Progenitor cell of endocrine pancreas (in vitro differentiated cells): ENCODE measurements around the gene TNRC6B. TPM values are rescaled to one million over a fixed set of nuclear protein-coding genes. Genes with fewer than 3 reads are reported as not detected.
A peak's percentile ranks its signal among the peaks of the same experiment; 100 is the strongest.

Source experiments
- DNase-seq: peaks from one replicate; pipeline ENCODE4 v3.0.0; 2021; ENCODE audit warnings: low spot score; ENCODE audit not compliant: unreplicated experiment
- H3K27ac Mint-ChIP-seq: 2 replicates; pipeline ENCODE4 v1.8.0; 2021; ENCODE audit warnings: mild to moderate bottlenecking, moderate library complexity, mixed read lengths
- H3K27me3 Mint-ChIP-seq: 2 replicates; pipeline ENCODE4 v1.8.0; 2021; ENCODE audit warnings: mixed read lengths
- H3K36me3 Mint-ChIP-seq: 2 replicates; pipeline ENCODE4 v1.8.0; 2022; ENCODE audit warnings: mixed read lengths; ENCODE audit not compliant: insufficient read depth
- H3K4me1 Mint-ChIP-seq: 2 replicates; pipeline ENCODE4 v1.8.0; 2021; ENCODE audit warnings: low read depth, mixed read lengths
- H3K4me3 Mint-ChIP-seq: 2 replicates; pipeline ENCODE4 v1.8.0; 2021; ENCODE audit warnings: low read depth, mild to moderate bottlenecking, moderate library complexity, mixed read lengths
- H3K9me3 Mint-ChIP-seq: 2 replicates; pipeline ENCODE4 v1.8.0; 2021; ENCODE audit warnings: low read depth, mixed read lengths
- CTCF ChIP-seq: fragments of 200-600 bp; sonication (generic); IDR thresholded peaks from one replicate; pipeline ENCODE4 v1.5.0; 2021; ENCODE audit warnings: antibody characterized with exemption, mild to moderate bottlenecking; ENCODE audit not compliant: unreplicated experiment
- total RNA-seq: library from RNA; stranded (reverse); gene quantifications from 2 replicates; pipeline ENCODE4 v1.2.1, GENCODE V29; 2021

Gene TNRC6B
- total RNA-seq, 1 donor from 2014 or later = 73.2 TPM

DNA sequence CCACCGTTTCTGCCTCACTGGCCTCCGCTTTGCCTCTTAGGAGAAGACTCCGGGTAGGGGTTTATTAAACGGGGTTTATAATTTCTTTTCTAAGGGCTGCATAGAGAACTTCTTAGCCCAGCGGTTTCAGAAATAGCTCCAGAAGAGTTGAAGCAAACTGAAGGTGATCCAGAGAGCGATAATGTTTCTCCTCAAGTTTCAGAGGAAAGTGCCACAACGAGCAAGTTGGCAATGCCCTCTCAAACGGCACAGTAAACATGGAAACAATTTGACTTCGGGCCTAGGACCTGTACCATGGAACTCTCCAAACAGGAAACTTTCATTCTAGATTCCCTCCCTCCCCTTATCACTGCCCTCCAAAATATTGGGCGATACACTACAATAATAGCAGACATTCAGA is 169.6 kb downstream of the TNRC6B start:
- Mint-ChIP-seq H3K4me3 (peak overlapping the region; percentile 99), H3K36me3 (peaks cover 3% of the 10 kb centered on the region), H3K27ac (peak overlapping the region; percentile 99), H3K9me3 (no peaks in the 10 kb centered on the region), H3K4me1 (peaks cover 13% of the 10 kb centered on the region), H3K27me3 (no peaks in the 10 kb centered on the region)
- no peak for DNase-seq
- TF ChIP-seq CTCF = no peak

- peak overlapping the region; percentile 99 for H3K4me3 Mint-ChIP-seq
- peaks cover 4% of the 10 kb centered on the region for H3K36me3 Mint-ChIP-seq
- H3K9me3 Mint-ChIP-seq = no peaks in the 10 kb centered on the region
- DNase-seq = no peak
- peak; percentile 65 for TF ChIP-seq CTCF
- H3K27me3 Mint-ChIP-seq = no peaks in the 10 kb centered on the region
- peak overlapping the region; percentile 84 for H3K27ac Mint-ChIP-seq
- peaks cover 13% of the 10 kb centered on the region for H3K4me1 Mint-ChIP-seq
These were observed 170.4 kb downstream of the TNRC6B start for GRCh38 chr22:40348025-40348658.

- DNase-seq = no peak
- H3K27ac Mint-ChIP-seq = no peak overlapping the region
- TF ChIP-seq CTCF = no peak
- H3K36me3 Mint-ChIP-seq = peaks cover 15% of the 10 kb centered on the region
- peaks cover 3% of the 10 kb centered on the region for H3K4me1 Mint-ChIP-seq
- no peak overlapping the region for H3K4me3 Mint-ChIP-seq
- H3K27me3 Mint-ChIP-seq = no peaks in the 10 kb centered on the region
- no peaks in the 10 kb centered on the region for H3K9me3 Mint-ChIP-seq
These were observed 175.0 kb downstream of the TNRC6B start for GRCh38 chr22:40352763-40353162.

DNA sequence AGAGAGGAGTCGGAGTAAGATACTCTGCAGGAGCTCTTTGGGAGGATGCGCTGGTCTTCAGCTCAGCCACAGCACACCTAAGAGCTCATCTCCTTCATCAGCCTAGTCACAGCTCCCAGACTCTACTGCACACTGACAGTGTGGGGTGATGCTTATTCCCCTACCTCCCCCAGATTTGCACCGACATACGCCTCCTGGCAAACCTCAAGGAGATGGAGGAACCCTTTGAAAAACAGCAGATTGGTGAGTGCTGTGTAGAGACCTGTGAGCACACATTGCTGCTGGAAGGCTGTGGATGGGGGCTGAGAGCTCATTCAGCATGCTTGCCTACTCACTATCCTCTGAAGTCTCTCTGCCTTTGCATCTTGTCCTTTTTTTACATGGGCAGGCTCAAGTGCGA is 183.4 kb downstream of the TNRC6B start:
- TF ChIP-seq CTCF = no peak
- DNase-seq = no peak
- H3K9me3 Mint-ChIP-seq = no peaks in the 10 kb centered on the region
- no peak overlapping the region for H3K27ac Mint-ChIP-seq
- H3K27me3 Mint-ChIP-seq = no peaks in the 10 kb centered on the region
- H3K4me1 Mint-ChIP-seq = no peaks in the 10 kb centered on the region
- no peak overlapping the region for H3K4me3 Mint-ChIP-seq
- peaks cover 43% of the 10 kb centered on the region for H3K36me3 Mint-ChIP-seq

- Mint-ChIP-seq H3K4me3 (no peak overlapping the region), H3K27ac (no peak overlapping the region), H3K36me3 (peaks cover 49% of the 10 kb centered on the region)
These were observed 185.3 kb downstream of the TNRC6B start for GRCh38 chr22:40363059-40363458.

More at GRCh38 chr22:40363059-40363458, 185.3 kb downstream of the TNRC6B start:
- Mint-ChIP-seq H3K4me1 (no peaks in the 10 kb centered on the region), H3K27me3 (no peaks in the 10 kb centered on the region), H3K9me3 (no peaks in the 10 kb centered on the region)
- DNase-seq = no peak
- TF ChIP-seq CTCF = no peak
